GM19455 (cell line): Measurements from ENCODE around the gene SLC22A15.
"Not testable (repeated sequence)": the region's sequence is repeated elsewhere in the genome, so short reads cannot be mapped to it uniquely, and the experiment has no call there.

Experiments
- ATAC-seq: cut with Tn5 transposase; IDR thresholded peaks from one replicate; pipeline ENCODE4 v1.9.1; 2021; ENCODE audit not compliant: unreplicated experiment

The SLC22A15 gene

DNA sequence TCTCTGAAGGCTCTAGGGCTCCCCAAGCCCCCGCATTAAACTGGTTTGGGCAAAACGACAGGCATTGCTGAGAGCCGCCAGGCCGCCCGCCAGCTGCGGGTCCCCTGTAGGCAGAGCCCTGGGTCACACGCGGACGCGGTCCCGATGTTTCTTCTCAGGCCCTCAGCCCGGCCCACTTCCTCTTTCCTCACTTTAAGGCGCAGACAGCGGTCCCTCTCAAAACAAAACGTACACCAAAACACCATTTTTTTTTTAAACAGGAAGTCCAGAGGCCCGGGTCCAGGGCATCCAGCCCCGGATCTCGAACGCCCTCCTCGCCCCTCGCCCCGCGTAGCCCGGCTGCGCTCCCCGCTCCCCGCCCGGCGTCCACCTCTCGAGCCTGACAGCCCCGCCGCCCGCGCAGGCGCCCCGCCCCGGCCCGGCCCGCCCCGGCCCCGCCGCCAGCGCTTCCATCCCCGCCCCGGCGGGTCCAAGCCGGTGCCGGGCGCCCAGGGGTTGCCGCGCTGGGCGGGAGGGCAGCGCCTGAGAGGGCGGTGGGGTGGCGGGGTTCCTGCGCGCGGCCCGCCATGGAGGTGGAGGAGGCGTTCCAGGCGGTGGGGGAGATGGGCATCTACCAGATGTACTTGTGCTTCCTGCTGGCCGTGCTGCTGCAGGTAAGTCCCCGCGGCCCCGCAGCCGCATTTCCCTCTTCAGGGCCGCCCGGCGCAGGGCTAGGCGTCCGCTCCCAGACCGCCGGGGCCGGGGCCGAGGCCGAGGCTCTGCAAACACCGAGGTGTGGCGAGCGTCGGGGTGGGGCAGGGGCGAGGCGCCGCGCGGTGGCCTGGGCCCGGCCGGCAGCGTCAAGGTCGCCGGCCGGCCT, at the start of gene SLC22A15:
TSS of gene SLC22A15 (plus strand) at position 452 of the 859 bp plus-strand sequence. CDS start at position 567, 115 bp downstream.
- ATAC-seq, result peak; percentile 89

DNA sequence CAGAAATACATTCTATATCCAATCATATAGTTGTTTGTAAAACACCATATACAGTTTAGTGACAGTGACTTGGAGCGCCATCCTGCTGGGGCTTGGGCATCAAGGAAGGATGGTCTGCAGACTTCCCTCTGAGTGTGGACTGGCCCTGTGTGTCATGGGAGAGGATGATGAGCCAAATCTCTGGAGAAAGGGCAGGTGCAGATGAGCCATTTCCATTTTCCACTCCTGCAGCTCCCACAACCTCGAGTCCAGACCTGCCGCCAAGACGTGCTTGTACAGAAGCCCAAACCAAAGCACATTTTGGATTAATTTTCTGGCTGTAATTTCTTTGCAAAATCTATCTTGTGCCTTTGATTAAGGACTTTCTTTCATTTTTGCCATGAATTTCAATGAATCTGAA, 48.3 kb upstream of the SLC22A15 start:
- no peak for ATAC-seq

DNA sequence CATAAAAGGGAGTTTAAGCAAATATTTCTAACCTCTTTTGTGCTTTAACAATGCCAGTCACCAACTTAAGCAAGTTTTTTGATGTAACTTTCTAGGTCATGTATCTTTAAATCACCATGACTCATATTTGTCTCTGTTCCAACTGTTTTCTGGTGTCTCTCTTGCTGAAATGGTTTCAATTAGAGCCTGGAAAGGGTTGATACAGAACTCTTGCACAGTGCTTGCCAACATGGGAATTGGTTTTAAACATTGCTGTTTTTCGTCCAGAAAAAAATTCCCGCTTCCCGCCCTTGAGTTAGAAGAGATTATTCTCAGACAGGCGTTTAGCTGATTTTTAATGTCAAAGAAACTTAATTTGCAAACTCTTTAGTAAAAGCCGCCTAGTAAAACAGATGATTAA, 46.4 kb upstream of the SLC22A15 start:
- ATAC-seq, result no peak

DNA sequence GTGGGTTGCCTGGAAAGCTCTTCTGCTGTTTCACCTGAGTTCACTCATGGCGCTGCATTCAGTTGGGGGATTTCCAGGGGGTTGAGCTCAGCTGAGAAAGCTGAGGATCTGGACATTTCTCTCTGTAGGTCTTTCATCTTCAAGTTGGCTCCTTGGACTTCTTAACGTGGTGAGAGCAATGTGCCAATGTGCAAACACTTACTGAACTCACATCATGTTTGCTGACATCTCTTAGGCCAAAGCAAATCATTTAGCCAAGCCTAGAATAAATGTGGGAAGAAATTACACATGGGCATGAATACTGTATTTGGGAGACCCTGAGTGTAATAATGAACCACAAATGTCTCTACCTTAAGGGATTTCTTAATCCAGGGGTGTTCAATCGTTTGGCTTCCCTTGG, 42.7 kb upstream of the SLC22A15 start:
- no peak for ATAC-seq

DNA sequence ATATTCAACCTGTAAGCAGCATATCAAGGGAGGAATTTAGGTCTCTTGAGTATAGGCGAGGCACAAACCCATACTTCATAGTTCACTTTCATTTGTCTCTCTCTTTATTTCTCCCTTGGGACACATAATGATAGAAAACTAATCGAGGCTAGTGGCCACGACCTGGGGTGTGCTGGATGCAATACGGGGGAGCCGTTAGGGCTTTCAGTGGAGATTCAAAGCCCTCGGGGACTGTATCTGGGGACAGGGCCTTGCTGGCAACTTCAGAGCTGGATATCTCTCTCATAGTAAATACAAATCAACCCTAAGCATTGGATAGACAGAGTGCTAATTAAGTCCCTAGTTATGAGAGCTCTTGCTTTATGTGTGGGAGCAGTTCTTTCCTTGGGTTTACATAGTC, 36.9 kb upstream of the SLC22A15 start:
- ATAC-seq, result no peak

DNA sequence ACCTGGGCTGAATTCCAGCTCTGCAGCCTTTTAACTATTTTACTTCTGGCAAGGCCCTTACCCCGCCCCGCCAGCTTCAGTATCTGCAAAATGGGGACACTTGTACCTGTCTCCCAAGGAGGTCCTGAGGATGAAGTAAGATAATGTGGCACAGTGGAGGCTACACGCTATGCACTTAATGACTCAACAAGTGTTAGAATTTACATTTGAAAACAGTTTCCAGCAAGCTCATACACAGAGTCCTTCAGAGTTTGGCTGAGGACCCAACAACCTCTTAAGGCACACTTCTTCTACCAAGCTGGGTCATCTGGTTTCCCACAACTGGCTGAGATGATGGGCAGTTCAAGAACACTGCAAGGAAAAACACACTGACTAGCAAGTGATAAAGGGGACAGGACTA, 30.2 kb upstream of the SLC22A15 start:
- no peak for ATAC-seq

DNA sequence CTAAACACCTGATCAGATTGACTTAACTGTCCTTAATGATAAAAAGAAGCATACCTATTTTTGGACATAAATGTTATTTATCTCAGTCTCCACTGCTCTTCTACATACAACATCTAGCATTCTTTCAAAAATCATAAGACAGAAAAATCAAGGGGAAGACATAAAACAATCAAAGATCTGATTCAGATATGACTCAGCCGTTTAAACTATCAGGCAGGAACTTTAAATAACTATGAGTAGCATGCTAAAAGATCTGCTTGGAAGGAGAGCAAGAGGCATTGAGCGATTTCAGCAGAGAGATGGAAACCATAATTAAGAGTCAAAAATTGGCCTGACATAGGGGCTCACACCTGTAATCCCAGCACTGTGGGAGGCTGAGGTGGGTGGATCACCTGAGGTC, 27.2 kb upstream of the SLC22A15 start:
- no peak for ATAC-seq

DNA sequence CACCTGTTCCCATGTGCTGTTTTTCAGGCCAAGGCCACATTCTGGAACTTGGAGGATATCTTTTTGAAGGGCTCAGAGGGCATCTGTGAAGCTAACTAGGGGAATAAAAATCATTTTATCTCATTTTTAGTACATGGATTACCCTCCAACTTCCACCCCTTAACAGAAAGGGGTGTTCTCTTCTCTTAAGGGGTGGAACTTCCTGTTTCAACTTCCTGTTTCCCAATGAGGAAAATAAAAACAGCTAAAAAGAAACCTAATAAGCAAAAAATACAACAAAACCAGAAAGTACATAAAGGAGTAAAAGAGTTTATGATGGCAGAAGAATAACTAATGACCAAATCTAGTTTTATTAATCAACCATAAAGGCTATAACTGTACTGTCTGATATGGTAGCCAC, 24.8 kb upstream of the SLC22A15 start:
- no peak for ATAC-seq

DNA sequence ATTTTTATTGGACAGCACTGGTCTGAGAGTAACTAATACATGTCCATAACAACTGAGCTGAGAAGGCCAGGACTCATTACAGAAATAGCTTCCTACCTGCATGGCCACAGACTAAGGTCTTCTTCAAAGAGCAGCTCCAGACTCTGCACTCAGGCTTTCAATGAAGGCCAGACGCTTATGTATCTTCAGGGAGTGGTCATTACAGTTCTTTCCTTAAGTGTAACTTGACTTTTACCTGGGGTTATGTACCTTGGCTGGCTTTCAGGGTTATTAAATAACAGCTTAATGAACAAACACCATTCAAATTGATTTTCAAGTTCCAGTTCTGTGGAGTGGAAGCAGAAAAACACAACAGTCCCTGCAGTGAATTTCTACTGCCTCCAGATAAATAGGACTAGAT, 23.8 kb upstream of the SLC22A15 start:
- no peak for ATAC-seq

DNA sequence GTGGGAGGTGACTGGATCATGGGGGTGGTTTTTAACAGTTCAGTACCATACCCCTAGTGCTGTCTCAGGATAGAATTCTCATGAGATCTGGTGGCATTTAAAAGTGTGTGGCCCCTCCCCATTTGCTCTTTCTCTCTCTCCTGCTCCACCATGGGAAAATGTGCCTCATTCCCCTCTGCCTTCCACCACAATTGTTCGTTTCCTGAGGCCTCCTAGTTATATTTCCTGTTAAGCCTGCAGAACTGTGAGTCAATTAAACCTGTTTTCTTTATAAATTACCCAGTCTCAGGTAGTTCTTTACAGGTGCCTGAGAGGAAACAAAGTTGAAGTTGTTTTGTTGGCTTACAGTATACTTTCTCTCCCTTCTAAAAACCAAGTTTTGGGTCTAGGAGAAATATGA, 23.1 kb upstream of the SLC22A15 start:
- ATAC-seq, result no peak

DNA sequence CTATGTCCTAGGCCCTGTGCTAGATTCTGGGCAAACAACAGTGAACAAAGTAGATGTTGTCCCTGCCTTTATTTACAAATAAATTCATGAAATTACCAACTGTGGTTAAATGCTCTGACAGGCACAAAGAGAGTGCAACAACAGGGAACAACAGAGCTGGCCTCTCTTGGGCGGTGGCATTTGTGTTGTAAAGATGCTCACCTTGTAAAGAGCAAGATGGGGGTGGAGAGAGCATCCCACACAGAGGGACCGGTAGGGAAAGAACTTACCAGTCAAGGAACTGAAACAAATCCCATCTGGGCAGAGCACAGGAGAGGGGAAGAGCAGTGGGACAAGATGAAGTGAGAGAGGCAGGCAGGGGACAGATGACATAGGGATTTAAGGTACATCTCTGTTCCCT, 21.6 kb upstream of the SLC22A15 start:
- ATAC-seq, result no peak

DNA sequence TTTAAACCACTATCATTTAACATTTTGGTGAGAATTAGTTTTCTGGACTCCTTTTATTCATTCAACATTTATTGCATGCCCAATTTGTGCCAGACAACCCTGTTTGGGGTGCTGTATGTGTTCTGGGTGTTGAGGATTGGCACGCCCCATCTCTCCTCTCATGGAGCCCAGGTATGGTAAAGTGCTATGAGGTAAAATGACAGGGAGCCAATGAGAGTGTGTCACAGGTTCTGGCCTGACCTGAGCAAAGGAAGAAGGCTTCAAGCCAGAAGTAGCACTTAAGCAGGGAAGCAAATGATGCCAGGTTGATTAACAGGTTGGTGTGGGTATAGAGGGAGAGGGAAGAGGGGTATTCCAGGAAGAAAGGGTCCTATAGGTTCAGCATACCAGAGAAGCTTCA, 21.1 kb upstream of the SLC22A15 start:
- ATAC-seq, result no peak

DNA sequence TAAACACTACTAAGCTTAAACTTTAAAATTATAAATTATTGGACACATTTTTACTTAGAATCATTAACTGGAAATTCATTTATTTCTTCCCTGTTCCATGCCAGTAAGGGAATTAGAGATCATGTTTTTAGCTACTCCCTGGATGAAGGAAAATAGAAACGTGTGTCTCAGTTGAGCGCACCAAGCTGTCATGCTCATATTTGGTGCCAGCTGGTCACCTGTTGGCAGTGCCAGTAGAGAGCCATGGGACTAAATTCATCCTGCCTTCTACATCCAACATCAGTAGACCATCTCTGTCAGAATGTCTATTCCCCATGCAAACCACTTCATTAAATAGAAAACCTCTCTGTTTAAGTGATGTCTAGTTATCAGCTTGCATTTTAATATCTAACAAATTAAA, 17.4 kb upstream of the SLC22A15 start:
- no peak for ATAC-seq

DNA sequence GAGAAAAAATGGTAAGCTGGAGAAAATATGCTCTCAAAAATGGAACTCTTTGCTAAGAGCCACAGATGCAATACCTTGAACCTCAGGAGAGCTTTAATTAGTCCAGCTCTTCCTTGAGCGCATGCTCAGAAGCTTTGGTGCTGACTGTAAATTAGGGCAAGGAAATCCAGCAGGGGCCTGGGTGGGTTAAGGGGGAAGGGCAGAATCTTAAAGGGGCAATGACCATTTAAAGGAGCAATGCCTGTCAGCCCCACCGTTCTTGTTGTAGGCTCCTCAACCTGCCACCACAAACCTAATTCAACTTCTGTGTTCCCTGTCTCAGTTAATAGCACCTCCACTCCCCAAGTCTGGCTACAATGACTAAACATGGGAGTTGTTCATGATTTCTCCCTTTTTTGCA, 6.8 kb upstream of the SLC22A15 start:
- ATAC-seq, result no peak

DNA sequence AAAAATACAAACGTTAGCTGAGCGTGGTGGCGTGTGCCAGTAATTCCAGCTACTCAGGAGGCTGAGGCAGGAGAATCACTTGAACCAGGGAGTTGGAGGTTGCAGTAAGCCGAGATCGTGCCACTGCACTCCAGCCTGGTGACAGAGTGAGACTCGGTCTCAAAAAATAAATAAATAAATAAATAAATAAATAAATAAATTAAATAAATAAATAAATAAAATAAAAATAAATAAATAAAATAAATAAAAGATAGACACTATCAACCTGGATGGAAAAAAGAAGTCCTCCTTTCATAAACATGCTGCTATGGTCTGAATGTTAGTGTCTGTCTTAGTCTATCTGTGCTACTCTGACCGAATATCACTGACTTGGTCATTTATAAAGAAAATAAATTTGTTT, 4.5 kb upstream of the SLC22A15 start:
- ATAC-seq, result not testable (repeated sequence)

DNA sequence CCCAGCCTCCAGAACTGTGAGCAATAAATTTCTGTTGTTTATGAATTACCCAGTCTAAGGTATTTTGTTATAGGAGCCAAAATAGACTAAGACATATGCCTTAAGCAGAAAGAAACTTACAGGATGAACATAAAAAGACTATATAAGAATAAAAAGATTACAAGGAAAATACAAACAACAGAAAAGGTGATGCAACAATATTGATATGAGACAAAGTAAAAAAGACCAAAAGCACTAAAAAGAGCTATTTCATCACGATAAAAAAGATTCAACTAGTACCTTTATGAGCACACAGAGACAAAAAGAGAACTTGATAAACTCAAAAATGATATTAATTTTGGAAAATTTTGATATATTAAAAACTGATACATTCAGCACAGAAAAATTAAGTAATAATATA, 3.2 kb upstream of the SLC22A15 start:
- ATAC-seq, result no peak

DNA sequence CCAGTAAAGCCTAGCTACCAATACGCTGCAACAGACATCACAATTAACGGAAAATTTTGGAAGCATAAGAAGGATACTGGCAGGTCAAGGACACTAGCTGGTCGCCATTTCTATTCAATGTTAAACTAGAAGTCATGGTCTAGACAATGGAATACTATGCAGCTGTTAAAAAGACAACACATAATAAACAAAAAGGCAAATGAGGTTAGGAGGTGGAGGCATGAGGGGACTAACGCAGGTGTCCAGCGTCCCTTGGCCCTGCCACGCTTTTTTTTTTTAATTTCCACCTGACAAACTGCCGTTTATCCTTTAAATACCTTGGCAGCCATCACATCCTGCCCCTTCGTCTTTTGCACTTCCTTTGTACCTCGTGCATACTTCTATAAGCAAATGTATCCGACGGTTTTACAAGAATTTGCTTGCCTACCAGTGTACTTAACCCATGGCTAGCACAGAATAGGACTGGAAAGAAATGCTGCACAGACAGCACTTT, 698 bp upstream of the SLC22A15 start:
- ATAC-seq, result no peak

DNA sequence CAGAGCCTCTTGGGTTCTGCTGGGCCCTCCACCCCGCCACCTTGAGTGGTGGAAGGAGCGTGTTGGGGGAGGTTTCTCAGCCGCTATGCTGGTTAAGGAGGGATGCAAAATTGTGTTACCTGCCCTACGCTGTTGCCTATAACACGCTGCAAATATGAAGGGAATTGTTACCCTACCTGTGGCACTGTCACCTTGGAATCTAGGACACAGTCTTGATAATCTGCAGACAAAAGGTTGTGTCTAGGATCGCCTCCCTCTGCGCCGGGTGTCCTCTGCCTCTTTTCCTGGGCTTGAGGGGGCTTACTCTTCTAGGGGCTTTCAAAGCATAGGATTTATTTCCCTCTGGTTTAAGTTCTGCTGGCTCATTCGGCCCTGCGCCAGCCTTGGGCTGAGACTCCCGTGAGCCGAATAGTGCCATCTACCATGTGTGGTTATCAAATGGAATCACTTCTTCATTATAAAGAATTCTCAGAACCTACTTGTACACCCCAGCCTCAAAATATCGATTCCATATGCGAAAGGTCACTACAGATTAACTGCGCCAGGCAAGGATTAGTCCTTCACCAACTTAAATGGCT, 697 bp downstream of the SLC22A15 start:
- no peak for ATAC-seq

DNA sequence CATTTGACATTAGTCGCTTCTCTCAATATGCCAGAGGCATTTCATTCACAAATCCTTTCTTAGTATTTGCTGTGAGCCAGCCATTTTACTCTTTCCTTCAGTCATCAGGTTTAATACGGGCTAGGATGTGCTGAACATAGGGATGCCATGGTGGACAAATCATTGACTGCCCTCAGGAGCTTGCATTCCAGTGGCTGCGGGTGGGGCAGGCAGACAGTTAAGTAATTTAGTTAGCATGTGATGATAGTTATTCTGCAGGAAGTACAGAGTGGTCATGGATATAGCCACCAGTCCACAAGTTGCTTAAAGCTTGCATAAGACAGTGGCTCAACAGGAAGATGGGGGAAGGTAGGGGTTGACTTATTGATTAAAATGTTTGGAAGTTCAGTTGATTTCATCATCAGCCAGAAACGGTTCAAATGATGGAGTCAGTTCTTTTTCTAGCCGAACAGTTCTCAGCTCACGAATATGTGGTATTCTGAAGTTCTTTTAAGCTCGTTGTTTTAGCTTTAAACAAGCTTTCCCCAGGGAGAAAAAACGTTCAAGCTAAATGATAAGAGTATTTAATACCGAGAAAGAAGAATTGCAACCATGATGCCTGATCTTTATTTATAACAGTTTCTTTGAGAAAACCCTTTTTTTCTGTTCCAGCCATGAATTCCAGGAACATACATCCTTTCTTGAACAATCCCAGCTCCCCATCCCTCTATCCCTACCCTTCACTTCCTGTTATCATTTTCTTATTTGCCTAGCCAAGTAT, 1.4 kb downstream of the SLC22A15 start:
- no peak for ATAC-seq

DNA sequence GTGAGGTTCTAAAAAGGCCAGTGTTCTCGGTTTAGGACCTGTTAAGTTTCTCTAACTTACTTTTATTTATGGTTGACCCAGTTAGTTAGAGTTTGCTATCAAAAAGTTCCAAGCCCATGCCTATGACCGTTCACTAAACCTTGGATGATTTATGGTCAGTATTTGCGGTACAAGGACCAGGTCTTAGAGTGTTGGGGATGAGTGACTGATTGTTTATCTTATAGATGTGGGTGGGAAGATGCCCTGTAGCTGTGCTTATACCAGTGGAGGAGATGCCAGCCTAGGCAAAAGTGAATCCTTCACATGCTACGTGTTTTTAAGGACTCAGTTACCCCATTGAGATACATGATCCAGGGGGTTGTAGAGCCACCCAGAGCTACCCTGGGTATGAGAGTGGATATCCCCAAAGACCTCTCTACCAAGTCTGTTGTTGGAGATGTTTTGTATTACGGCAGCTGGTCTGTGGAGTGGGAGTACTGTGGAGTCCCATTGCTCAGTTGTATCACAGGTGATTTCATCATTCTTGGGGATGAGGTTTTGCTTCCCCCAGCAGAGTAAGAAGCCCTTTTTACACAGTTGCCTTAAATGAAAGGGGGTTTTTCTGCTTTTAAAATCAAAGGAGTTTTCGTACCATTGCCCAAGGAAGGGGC, 2.1 kb downstream of the SLC22A15 start:
- ATAC-seq, result no peak

DNA sequence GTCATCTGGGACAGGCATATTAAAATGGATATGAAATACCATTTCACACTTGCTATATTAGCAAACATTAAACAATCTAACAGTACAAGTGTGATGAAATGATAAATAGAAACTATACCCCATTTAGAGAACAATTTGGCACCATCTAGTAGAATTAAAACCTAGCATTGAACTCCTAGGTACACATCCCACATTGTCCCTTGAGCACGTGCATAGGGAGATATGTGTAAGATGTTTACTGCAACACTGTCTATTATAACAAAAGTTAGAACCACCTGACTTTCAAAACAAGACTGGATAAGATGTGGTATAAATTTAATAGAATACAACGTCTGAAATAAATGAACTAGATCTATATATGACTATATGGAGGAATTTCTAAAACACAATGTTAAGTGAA, 3.8 kb downstream of the SLC22A15 start:
- no peak for ATAC-seq
